Fibroblast of lung (primary cell): ENCODE results near the gene TMED9.

Experiments
- EZH2 ChIP-seq: IDR thresholded peaks from 2 replicates; pipeline ENCODE4 v1.5.1; 2012; ENCODE audit warnings: low read length, control low read depth, mild to moderate bottlenecking; ENCODE audit errors: missing control alignments
- TF ChIP-seq, protein P1 (sequence below), 2 donors: IDR thresholded peaks in 1 of 2; conservative IDR thresholded peaks in 1 of 2; 1 replicate in 1 of 2; 2 replicates in 1 of 2; pipeline ENCODE4 v1.5.1; 2011 to 2012; ENCODE audit warnings: low read length in 2 of 2, control low read depth in 1 of 2, inconsistent platforms in 1 of 2, low read depth in 1 of 2, mild to moderate bottlenecking in 1 of 2

DNA sequence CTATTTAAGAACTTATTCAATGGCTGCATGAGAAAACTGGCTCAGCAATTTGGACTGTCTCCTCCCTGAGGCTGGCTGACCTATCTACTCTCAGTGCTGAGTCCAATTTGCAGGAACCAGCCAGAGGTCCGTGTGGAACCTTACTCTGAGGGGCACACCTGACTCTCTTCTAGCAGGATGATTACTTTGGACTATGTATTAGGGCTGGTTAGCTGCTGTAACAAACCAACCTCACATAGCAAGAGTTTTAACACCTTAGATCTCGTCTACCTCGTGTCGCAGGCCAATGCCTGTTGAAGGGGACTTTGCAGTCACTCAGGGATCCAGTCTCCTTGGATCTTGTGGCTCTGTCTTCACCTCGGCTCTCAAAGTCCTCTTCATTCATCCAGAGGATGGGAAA, 34.2 kb upstream of the TMED9 start:
- TF ChIP-seq, protein P1, sequence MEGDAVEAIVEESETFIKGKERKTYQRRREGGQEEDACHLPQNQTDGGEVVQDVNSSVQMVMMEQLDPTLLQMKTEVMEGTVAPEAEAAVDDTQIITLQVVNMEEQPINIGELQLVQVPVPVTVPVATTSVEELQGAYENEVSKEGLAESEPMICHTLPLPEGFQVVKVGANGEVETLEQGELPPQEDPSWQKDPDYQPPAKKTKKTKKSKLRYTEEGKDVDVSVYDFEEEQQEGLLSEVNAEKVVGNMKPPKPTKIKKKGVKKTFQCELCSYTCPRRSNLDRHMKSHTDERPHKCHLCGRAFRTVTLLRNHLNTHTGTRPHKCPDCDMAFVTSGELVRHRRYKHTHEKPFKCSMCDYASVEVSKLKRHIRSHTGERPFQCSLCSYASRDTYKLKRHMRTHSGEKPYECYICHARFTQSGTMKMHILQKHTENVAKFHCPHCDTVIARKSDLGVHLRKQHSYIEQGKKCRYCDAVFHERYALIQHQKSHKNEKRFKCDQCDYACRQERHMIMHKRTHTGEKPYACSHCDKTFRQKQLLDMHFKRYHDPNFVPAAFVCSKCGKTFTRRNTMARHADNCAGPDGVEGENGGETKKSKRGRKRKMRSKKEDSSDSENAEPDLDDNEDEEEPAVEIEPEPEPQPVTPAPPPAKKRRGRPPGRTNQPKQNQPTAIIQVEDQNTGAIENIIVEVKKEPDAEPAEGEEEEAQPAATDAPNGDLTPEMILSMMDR (conservative IDR thresholded peaks at IDR 0.05 in 1 of 2, IDR thresholded peaks at IDR 0.05 in 1 of 2; ENCODE audit: low read depth in 1 of 2, low read length in 2 of 2): no peak
- no peak for TF ChIP-seq EZH2
